Vagina (tissue), 2 donors: ENCODE measurements around the gene ZNF76.

Experiments used
- POLR2A ChIP-seq, 2 donors: fragments of 450-650 bp; IDR thresholded peaks; one replicate each; pipeline ENCODE4 v1.6.1; 2017; ENCODE audit warnings: antibody characterized with exemption in 2 of 2, mild to moderate bottlenecking in 2 of 2, moderate library complexity in 2 of 2
- TF ChIP-seq, protein P1 (sequence below), 3 experiments: fragments of 450-650 bp in 2 of 3; fragments of 200-600 bp in 1 of 3; sonication (generic) in 1 of 3; IDR thresholded peaks; one replicate each; pipeline ENCODE4 v1.5.1; 2017 to 2019; ENCODE audit warnings: antibody characterized with exemption in 3 of 3, mild to moderate bottlenecking in 2 of 3, moderate library complexity in 2 of 3

DNA sequence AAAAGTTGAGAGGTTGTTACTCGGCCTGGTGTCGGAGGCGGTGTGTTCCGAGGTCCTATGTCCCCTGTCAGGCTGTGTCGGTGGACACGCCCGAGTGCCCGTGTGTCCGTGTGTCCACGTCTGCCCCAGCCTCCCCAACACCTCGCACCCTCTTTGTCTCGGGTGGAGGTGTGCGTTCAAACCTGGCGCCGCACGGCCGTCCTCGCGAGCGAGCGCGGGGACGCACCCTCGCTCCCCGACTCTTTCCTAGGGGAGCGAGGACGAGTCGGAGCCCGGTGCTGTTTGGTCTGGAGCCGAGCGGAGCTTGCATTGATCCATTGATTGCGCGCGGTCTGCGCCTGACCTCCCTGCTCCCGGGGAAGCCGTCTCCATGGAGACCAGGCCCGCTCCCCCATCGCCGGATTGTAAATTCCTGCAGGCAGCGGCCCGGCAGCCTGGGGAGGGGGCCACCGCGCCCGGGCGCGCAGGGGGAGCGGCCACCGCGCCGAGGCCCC, 46.2 kb upstream of the ZNF76 start:
- no peak for TF ChIP-seq POLR2A (IDR thresholded peaks at IDR 0.05)
- TF ChIP-seq, protein P1, sequence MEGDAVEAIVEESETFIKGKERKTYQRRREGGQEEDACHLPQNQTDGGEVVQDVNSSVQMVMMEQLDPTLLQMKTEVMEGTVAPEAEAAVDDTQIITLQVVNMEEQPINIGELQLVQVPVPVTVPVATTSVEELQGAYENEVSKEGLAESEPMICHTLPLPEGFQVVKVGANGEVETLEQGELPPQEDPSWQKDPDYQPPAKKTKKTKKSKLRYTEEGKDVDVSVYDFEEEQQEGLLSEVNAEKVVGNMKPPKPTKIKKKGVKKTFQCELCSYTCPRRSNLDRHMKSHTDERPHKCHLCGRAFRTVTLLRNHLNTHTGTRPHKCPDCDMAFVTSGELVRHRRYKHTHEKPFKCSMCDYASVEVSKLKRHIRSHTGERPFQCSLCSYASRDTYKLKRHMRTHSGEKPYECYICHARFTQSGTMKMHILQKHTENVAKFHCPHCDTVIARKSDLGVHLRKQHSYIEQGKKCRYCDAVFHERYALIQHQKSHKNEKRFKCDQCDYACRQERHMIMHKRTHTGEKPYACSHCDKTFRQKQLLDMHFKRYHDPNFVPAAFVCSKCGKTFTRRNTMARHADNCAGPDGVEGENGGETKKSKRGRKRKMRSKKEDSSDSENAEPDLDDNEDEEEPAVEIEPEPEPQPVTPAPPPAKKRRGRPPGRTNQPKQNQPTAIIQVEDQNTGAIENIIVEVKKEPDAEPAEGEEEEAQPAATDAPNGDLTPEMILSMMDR (IDR thresholded peaks at IDR 0.05): no peak
